Keratinocyte (primary cell): ENCODE results near the gene VPS18.

ENCODE experiments used
- EZH2 ChIP-seq: IDR thresholded peaks from one replicate; pipeline ENCODE4 v1.6.1; 2012; ENCODE audit warnings: inconsistent platforms, mild to moderate bottlenecking, low read length, moderate library complexity
- TF ChIP-seq, protein P1 (sequence below), 3 experiments: IDR thresholded peaks in 1 of 3; conservative IDR thresholded peaks in 1 of 3; optimal IDR thresholded peaks in 1 of 3; 2 replicates in 2 of 3; 3 replicates in 1 of 3; pipeline versions ENCODE3 to v1.5.1; 2011; ENCODE audit warnings: low read length in 3 of 3, mild to moderate bottlenecking in 3 of 3, moderate library complexity in 2 of 3, control low read depth in 1 of 3, inconsistent platforms in 1 of 3; ENCODE audit not compliant: insufficient read depth in 2 of 3; ENCODE audit errors: extremely low read depth in 1 of 3

- TF ChIP-seq, protein P1, sequence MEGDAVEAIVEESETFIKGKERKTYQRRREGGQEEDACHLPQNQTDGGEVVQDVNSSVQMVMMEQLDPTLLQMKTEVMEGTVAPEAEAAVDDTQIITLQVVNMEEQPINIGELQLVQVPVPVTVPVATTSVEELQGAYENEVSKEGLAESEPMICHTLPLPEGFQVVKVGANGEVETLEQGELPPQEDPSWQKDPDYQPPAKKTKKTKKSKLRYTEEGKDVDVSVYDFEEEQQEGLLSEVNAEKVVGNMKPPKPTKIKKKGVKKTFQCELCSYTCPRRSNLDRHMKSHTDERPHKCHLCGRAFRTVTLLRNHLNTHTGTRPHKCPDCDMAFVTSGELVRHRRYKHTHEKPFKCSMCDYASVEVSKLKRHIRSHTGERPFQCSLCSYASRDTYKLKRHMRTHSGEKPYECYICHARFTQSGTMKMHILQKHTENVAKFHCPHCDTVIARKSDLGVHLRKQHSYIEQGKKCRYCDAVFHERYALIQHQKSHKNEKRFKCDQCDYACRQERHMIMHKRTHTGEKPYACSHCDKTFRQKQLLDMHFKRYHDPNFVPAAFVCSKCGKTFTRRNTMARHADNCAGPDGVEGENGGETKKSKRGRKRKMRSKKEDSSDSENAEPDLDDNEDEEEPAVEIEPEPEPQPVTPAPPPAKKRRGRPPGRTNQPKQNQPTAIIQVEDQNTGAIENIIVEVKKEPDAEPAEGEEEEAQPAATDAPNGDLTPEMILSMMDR (optimal IDR thresholded peaks at IDR 0.05 in 1 of 3, IDR thresholded peaks at IDR 0.05 in 1 of 3, conservative IDR thresholded peaks at IDR 0.05 in 1 of 3; ENCODE audit: extremely low read depth in 1 of 3, insufficient read depth in 2 of 3, low read length in 3 of 3), result no peak
- TF ChIP-seq EZH2, result no peak
These were observed 46.8 kb downstream of the VPS18 start for GRCh38 chr15:40941068-40941527.
